ENCODE measurements around the gene ZSCAN1. TPM values are rescaled to one million over a fixed set of nuclear protein-coding genes. Genes with fewer than 3 reads are reported as not detected.

Gene ZSCAN1
- total RNA-seq = not detected in 2 replicates

GRCh38 chr19:58033741-58034476, at the start of gene ZSCAN1:
ZSCAN1 (plus strand) TSS chr19:58034025; CDS start chr19:58037837, 3,812 bp downstream.

GRCh38 chr19:58002384-58003173, 31.2 kb upstream of the ZSCAN1 start, which contains the start of gene ZNF606:
ZNF606 (minus strand) TSS chr19:58002820; CDS start chr19:58001319, 1,501 bp downstream.

GRCh38 chr19:58059003-58059670, 25.3 kb downstream of the ZSCAN1 start, which contains the start of gene ZNF135:
ZNF135 (plus strand) TSS chr19:58059282; CDS start chr19:58060003, 721 bp downstream.

GRCh38 chr19:58097781-58098681, 64.2 kb downstream of the ZSCAN1 start, which contains the start of gene ZSCAN18:
ZSCAN18 (minus strand) TSS chr19:58098231; CDS start chr19:58090267, 7,964 bp downstream.

Other genes with a start within 250 kb of the ZSCAN1 start
- gene ZNF552, start 219.1 kb upstream of the ZSCAN1 start, total RNA-seq = 8.0 and 9.1 TPM in 2 replicates
- gene ZNF587B, start 203.7 kb upstream of the ZSCAN1 start, total RNA-seq = 23.7 and 48.5 TPM in 2 replicates
- 35.4 and 47.7 TPM in 2 replicates for gene ZNF587, start 184.2 kb upstream of the ZSCAN1 start, total RNA-seq
- 10.3 and 16.5 TPM in 2 replicates for gene ZNF814, start 145.0 kb upstream of the ZSCAN1 start, total RNA-seq
- 11.1 and 12.4 TPM in 2 replicates for gene ZNF417, start 117.4 kb upstream of the ZSCAN1 start, total RNA-seq
- 2.4 and 5.5 TPM in 2 replicates for gene ZNF418, start 98.6 kb upstream of the ZSCAN1 start, total RNA-seq
- 4.7 and 5.5 TPM in 2 replicates for gene ZNF256, start 86.3 kb upstream of the ZSCAN1 start, total RNA-seq
- gene C19orf18, start 59.5 kb upstream of the ZSCAN1 start, total RNA-seq = 0.13 TPM in 1 of 2 replicates, not detected in the other
- 11.7 and 14.8 TPM in 2 replicates for gene ZNF606, start 31.2 kb upstream of the ZSCAN1 start, total RNA-seq
- gene ZNF135, start 25.3 kb downstream of the ZSCAN1 start, total RNA-seq = 0.14 and 0.80 TPM in 2 replicates
- gene ZSCAN18, start 64.2 kb downstream of the ZSCAN1 start, total RNA-seq = 13.9 and 17.6 TPM in 2 replicates
- 8.8 and 9.5 TPM in 2 replicates for gene ZNF329, start 116.8 kb downstream of the ZSCAN1 start, total RNA-seq
- 19.2 and 23.0 TPM in 2 replicates for gene ZNF274, start 149.0 kb downstream of the ZSCAN1 start, total RNA-seq
- gene ZNF544, start 194.9 kb downstream of the ZSCAN1 start, total RNA-seq = 54.0 and 61.5 TPM in 2 replicates
- 6.9 and 8.0 TPM in 2 replicates for gene ZNF8, start 244.9 kb downstream of the ZSCAN1 start, total RNA-seq